DND-41 (cell line): ENCODE data around the gene RIMS3.

ENCODE experiments used
- ATAC-seq: fragments of 200-7000 bp; cut with Tn5 transposase; 3 replicates; pipeline ENCODE4 v1.9.1; 2021; ENCODE audit warnings: low read depth; ENCODE audit not compliant: insufficient read depth
- DNase-seq: peaks from one replicate; pipeline ENCODE4 v3.0.0-alpha.2; 2020
- H2AFZ ChIP-seq: 2 replicates; pipeline ENCODE4 v1.6.0; 2012; ENCODE audit warnings: low read depth, low read length
- H3K27ac ChIP-seq: 2 replicates; pipeline ENCODE4 v1.5.1; 2012; ENCODE audit warnings: low read length, inconsistent platforms
- H3K27me3 ChIP-seq: fragments of 200-600 bp; sonication (generic); 2 replicates; pipeline ENCODE4 v1.6.0; 2012; ENCODE audit warnings: low read length, mild to moderate bottlenecking, inconsistent platforms; ENCODE audit not compliant: insufficient read depth, poor library complexity
- H3K36me3 ChIP-seq: 2 replicates; pipeline ENCODE4 v1.5.1; 2012; ENCODE audit warnings: low read length, inconsistent platforms; ENCODE audit not compliant: insufficient read depth
- H3K4me1 ChIP-seq: 2 replicates; pipeline ENCODE4 v1.5.1; 2012; ENCODE audit warnings: mild to moderate bottlenecking, low read length; ENCODE audit not compliant: insufficient read depth
- H3K4me2 ChIP-seq: 2 replicates; pipeline ENCODE4 v1.6.0; 2012; ENCODE audit warnings: mild to moderate bottlenecking, moderate library complexity, low read length, inconsistent platforms; ENCODE audit not compliant: insufficient read depth
- H3K4me3 ChIP-seq, 2 experiments: fragments of 200-600 bp in 1 of 2; shearing (Covaris generic) in 1 of 2; 2 replicates each; pipeline ENCODE4 v1.5.1; 2012 to 2016; ENCODE audit warnings: inconsistent platforms in 2 of 2, low read length in 2 of 2, mild to moderate bottlenecking in 2 of 2, low read depth in 1 of 2, moderate library complexity in 1 of 2
- H3K79me2 ChIP-seq: 2 replicates; pipeline ENCODE4 v1.6.0; 2012; ENCODE audit warnings: low read length, inconsistent platforms; ENCODE audit not compliant: insufficient read depth
- H3K9ac ChIP-seq: 2 replicates; pipeline ENCODE4 v1.6.0; 2012; ENCODE audit warnings: low read depth, mild to moderate bottlenecking, inconsistent platforms, low read length, moderate library complexity
- H3K9me3 ChIP-seq: 2 replicates; pipeline ENCODE4 v1.5.1; 2012; ENCODE audit warnings: low read length, moderate library complexity, mild to moderate bottlenecking, inconsistent platforms; ENCODE audit not compliant: insufficient read depth, severe bottlenecking
- H4K20me1 ChIP-seq: 2 replicates; pipeline ENCODE4 v1.6.0; 2012; ENCODE audit warnings: low read length; ENCODE audit not compliant: insufficient read depth
- EZH2 ChIP-seq: IDR thresholded peaks from 3 replicates; pipeline ENCODE4 v1.6.1; 2012; ENCODE audit warnings: borderline replicate concordance, low read depth, mild to moderate bottlenecking, moderate library complexity, low read length, inconsistent platforms; ENCODE audit not compliant: severe bottlenecking
- TF ChIP-seq, protein P1 (sequence below): IDR thresholded peaks from 2 replicates; pipeline ENCODE4 v1.5.1; 2012; ENCODE audit warnings: borderline replicate concordance, low read length, moderate library complexity, mild to moderate bottlenecking; ENCODE audit not compliant: poor library complexity, severe bottlenecking; ENCODE audit errors: extremely low read depth

RIMS3 gene

DNA sequence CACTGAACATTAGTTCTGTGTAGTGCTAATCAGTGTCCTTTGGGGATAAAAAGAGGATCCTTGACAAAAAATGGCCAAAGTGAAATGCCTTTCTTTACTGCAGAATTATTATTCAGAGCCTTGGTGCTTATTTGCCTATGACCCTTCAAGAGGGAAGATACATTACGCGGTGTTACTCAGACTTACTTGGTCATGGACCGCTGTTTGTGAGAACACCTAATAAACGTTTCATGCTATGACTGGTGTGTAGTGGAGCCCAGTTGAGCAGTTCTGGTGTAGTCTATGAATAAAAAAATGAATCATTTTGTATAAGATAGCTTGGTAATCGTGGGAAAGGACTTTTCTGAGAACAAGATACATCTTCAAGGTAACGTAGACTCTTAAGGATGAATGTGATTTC lies 34.3 kb upstream of the RIMS3 start:
- TF ChIP-seq, protein P1, sequence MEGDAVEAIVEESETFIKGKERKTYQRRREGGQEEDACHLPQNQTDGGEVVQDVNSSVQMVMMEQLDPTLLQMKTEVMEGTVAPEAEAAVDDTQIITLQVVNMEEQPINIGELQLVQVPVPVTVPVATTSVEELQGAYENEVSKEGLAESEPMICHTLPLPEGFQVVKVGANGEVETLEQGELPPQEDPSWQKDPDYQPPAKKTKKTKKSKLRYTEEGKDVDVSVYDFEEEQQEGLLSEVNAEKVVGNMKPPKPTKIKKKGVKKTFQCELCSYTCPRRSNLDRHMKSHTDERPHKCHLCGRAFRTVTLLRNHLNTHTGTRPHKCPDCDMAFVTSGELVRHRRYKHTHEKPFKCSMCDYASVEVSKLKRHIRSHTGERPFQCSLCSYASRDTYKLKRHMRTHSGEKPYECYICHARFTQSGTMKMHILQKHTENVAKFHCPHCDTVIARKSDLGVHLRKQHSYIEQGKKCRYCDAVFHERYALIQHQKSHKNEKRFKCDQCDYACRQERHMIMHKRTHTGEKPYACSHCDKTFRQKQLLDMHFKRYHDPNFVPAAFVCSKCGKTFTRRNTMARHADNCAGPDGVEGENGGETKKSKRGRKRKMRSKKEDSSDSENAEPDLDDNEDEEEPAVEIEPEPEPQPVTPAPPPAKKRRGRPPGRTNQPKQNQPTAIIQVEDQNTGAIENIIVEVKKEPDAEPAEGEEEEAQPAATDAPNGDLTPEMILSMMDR, result no peak
- TF ChIP-seq EZH2, result no peak
- Histone ChIP-seq H3K27ac (no peak overlapping the region), H3K27me3 (no peaks in the 10 kb centered on the region), H3K4me3 (no peak overlapping the region), H4K20me1 (peaks cover 31% of the 10 kb centered on the region), H3K36me3 (peaks cover 7% of the 10 kb centered on the region; the same call in 1 of the 2 replicates), H2AFZ (no peak overlapping the region), H3K4me2 (no peak overlapping the region), H3K79me2 (peaks cover 99% of the 10 kb centered on the region), H3K4me1 (no peaks in the 10 kb centered on the region), H3K9me3 (no peaks in the 10 kb centered on the region), H3K9ac (no peak overlapping the region)
- no peak for ATAC-seq
- DNase-seq, result no peak

- DNase-seq, result no peak
- Histone ChIP-seq H3K27ac (no peak overlapping the region), H4K20me1 (peaks cover 29% of the 10 kb centered on the region), H3K4me2 (no peak overlapping the region), H3K36me3 (peaks cover 7% of the 10 kb centered on the region), H3K27me3 (no peaks in the 10 kb centered on the region), H3K79me2 (peaks cover 99% of the 10 kb centered on the region), H3K4me1 (peaks cover 20% of the 10 kb centered on the region), H2AFZ (no peak overlapping the region), H3K9me3 (no peaks in the 10 kb centered on the region), H3K9ac (no peak overlapping the region), H3K4me3 (no peak overlapping the region)
- no peak for ATAC-seq
- TF ChIP-seq EZH2, result no peak
- TF ChIP-seq, protein P1, result no peak
Measured at GRCh38 chr1:40697436-40697835, 32.0 kb upstream of the RIMS3 start.

- Histone ChIP-seq H3K4me2 (no peak overlapping the region), H3K27me3 (no peaks in the 10 kb centered on the region), H3K9me3 (no peaks in the 10 kb centered on the region), H3K9ac (no peak overlapping the region), H3K4me3 (no peak overlapping the region), H2AFZ (no peak overlapping the region), H3K36me3 (peaks cover 7% of the 10 kb centered on the region), H3K4me1 (peaks cover 21% of the 10 kb centered on the region), H3K27ac (no peak overlapping the region), H4K20me1 (peaks cover 25% of the 10 kb centered on the region), H3K79me2 (peaks cover 92% of the 10 kb centered on the region)
- no peak for TF ChIP-seq EZH2
- TF ChIP-seq, protein P1, result no peak
- no peak for ATAC-seq
- no peak for DNase-seq
Measured at GRCh38 chr1:40696294-40696693, 30.8 kb upstream of the RIMS3 start.
